ACC112 (cell line): ENCODE measurements around the gene SMIM32.
A peak's percentile ranks its signal among the peaks of the same experiment; 100 is the strongest.

ENCODE experiments used
- H2AFZ ChIP-seq: fragments of 200-600 bp; sonication (generic); one replicate; pipeline ENCODE4 v1.6.0; 2017; ENCODE audit warnings: antibody characterized with exemption, low read length; ENCODE audit not compliant: unreplicated experiment
- H3K27ac ChIP-seq: fragments of 200-600 bp; sonication (generic); 2 replicates; pipeline ENCODE4 v1.5.1; 2014; ENCODE audit warnings: low read depth, mild to moderate bottlenecking, antibody characterized with exemption, low read length, moderate library complexity
- H3K27me3 ChIP-seq: fragments of 200-600 bp; sonication (generic); 2 replicates; pipeline ENCODE4 v1.6.1; 2014; ENCODE audit warnings: mild to moderate bottlenecking, antibody characterized with exemption, low read length, moderate library complexity, mixed read lengths; ENCODE audit not compliant: insufficient read depth
- H3K36me3 ChIP-seq: fragments of 200-600 bp; sonication (generic); 2 replicates; pipeline ENCODE4 v1.6.1; 2016; ENCODE audit warnings: mild to moderate bottlenecking, antibody characterized with exemption, low read length, moderate library complexity, mixed read lengths; ENCODE audit not compliant: insufficient read depth
- H3K4me1 ChIP-seq: fragments of 200-600 bp; sonication (generic); one replicate; pipeline ENCODE4 v1.6.1; 2016; ENCODE audit warnings: low read length, mixed read lengths; ENCODE audit not compliant: insufficient read depth, unreplicated experiment, control insufficient read depth
- H3K4me3 ChIP-seq: fragments of 200-600 bp; sonication (generic); 2 replicates; pipeline ENCODE4 v1.5.1; 2014; ENCODE audit warnings: mild to moderate bottlenecking, low read depth, low read length
- H3K79me2 ChIP-seq: fragments of 200-600 bp; sonication (generic); one replicate; pipeline ENCODE4 v1.6.0; 2016; ENCODE audit warnings: low read length; ENCODE audit not compliant: control insufficient read depth, unreplicated experiment, insufficient read depth

Gene SMIM32

DNA sequence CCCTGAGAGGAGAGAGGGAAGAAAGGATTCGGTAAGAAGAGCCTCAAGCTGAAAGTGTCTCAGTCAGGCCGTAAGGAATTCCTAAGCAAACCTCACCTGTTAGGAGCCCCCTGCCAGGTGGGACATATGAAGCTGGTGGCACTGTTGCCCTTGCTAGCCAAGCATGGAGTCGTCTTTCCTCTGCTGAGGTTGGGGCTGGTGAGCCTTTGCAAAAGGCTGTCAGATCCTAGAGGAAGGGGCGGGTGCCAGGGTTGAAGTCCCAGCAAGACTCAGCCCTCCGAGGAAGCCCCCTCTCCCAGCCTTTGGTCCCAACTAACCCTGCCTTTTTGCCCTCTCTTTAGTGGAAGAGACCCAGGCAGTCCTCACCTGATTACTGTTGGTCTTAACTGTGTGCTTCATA, 5.5 kb upstream of the SMIM32 start:
- H3K4me3 ChIP-seq = no peak overlapping the region
- H3K36me3 ChIP-seq = no peaks in the 10 kb centered on the region
- H3K27ac ChIP-seq = no peak overlapping the region
- no peak overlapping the region for H2AFZ ChIP-seq
- peaks cover 30% of the 10 kb centered on the region for H3K27me3 ChIP-seq
- no peaks in the 10 kb centered on the region for H3K79me2 ChIP-seq
- no peaks in the 10 kb centered on the region for H3K4me1 ChIP-seq

DNA sequence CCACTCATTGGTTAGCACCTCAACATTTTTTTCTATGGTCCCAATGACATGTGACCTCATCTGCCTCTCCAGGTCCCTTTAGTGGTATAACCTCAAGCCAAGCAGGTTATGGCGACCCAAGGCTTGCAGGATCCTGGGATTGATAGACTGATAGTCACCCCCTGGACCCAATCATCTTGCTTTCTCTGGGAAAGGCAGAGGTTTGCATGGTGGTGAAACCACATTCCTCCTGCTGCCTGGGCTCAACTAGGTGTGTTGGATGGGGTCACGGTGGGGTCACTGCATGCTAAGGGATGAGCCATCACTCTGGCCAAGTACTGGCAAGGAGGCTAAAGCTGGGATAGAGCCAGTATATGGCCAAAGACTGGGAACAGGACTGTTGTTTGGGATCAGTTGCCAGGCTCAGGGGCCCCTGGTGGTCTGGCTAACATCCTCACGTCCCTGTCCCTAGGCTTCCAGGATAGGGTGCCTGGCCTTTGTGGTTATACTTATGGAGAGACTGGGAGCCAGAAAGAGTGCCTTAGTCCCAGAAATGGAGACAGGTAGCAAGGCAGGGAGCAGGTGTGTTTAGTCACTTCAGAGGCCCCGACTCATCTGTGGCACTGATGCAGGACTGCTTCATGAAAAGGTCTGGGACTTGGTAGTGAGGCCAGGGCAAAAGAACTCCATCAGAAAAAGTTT, 4.6 kb upstream of the SMIM32 start:
- H3K27me3 ChIP-seq = peaks cover 38% of the 10 kb centered on the region
- H3K36me3 ChIP-seq = no peaks in the 10 kb centered on the region
- no peak overlapping the region for H3K4me3 ChIP-seq
- H3K27ac ChIP-seq = no peak overlapping the region
- H3K4me1 ChIP-seq = no peaks in the 10 kb centered on the region
- no peak overlapping the region for H2AFZ ChIP-seq
- H3K79me2 ChIP-seq = no peaks in the 10 kb centered on the region

DNA sequence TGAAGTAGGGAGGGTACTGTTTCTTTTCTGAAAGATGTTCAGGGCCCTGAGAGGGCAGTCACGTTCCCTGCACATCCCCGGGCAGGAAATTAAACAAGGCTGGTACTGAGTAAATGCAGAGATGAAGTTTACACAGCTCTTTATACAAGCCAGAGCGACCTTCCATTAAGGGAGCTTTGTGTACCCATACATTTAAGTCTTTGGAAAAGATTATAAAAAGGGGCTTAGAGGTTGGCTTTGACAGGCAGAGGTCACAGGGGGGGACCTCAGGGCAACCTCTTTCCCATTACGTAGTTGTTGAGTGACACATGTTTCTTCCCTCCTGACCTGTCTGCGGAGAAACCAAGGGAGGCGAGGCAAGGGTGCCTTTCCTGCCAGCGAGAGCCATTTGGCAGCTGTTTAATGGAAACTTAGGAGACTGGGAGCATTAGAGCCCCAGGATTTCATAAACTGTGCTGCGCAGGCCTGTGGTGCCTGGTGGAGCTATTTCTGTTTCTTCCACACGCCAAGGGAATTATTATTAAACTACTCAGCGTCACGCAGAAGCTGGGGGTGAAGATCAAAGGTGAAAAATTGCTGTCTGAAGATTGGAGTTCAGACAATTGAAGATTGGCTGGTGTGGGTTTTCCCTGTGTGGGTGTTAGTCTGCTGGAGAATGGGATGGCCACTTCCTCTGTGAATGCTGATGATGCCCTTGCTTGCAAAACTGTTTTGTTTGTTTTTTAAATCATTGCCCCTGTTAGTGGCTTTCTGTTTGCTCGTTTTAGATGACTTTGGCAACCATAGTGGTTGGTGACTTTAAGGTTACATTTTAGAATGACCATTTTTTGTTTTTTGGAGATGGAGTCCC, 3.2 kb upstream of the SMIM32 start:
- H2AFZ ChIP-seq = no peak overlapping the region
- H3K36me3 ChIP-seq = no peaks in the 10 kb centered on the region
- peaks cover 44% of the 10 kb centered on the region for H3K27me3 ChIP-seq
- no peak overlapping the region for H3K27ac ChIP-seq
- no peak overlapping the region for H3K4me3 ChIP-seq
- no peaks in the 10 kb centered on the region for H3K79me2 ChIP-seq
- H3K4me1 ChIP-seq = no peaks in the 10 kb centered on the region

DNA sequence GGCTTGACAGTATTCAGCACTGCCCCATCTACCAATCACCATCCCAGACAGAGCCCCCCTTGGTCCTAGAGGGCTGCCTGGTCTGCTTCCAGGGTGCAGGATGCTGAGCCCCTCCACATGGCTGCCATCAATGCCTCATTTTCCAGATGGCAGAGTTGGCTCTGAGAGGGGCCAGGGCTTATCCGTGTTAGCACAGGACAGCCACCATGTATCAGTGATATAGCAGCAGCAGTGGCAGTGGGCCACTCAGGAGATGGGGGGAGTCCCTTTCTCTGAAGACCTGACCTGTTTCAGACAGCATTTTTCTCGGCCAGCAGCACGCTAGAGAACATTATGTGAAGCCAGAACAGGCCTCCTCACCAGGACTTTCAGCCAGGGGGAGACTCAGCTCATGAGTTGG, 1.6 kb upstream of the SMIM32 start:
- Histone ChIP-seq H3K4me3 (no peak overlapping the region), H3K36me3 (no peaks in the 10 kb centered on the region), H3K27ac (no peak overlapping the region), H3K4me1 (no peaks in the 10 kb centered on the region), H3K27me3 (peaks cover 41% of the 10 kb centered on the region), H2AFZ (no peak overlapping the region), H3K79me2 (no peaks in the 10 kb centered on the region)

DNA sequence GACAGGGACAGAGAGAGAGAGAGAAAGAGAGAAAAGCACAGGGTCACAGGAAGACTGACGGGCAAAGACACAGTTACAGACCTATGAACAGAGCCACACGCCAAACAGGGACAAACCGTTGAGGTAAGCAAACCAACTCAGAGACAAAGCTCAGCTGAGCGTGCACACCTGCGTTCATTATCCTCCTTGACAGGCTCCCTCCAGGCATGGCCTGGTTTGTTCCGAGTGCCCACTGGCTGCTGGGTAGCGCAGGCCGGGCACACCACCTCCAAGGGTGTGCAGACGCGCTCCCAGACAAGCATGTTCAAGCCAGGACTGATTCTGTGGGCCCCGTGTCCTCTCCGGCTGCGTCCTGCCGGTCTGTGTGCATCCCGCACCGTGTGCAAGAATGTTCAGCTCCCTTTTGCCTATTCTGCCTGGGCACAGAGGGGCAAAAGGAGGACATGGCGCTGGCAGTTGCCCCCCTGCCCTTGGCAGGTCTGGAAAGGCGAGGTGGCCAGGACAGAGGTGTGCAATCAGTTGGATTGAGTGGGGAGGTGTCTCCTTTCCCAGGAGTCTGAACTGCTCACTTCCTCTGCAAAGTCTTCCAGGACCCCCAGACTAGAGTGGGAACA, 467 bp upstream of the SMIM32 start:
- Histone ChIP-seq H3K27me3 (peaks cover 41% of the 10 kb centered on the region), H3K4me1 (no peaks in the 10 kb centered on the region), H3K36me3 (no peaks in the 10 kb centered on the region), H2AFZ (no peak overlapping the region), H3K79me2 (no peaks in the 10 kb centered on the region), H3K27ac (no peak overlapping the region), H3K4me3 (peak overlapping the region; percentile 62)

- Histone ChIP-seq H3K27ac (no peak overlapping the region), H3K4me3 (peak overlapping the region; percentile 62), H3K27me3 (peaks cover 41% of the 10 kb centered on the region)
Measured at GRCh38 chr5:136192015-136192525, 892 bp downstream of the SMIM32 start.

GRCh38 chr5:136191304-136192014, 1.5 kb downstream of the SMIM32 start:
- H3K79me2 ChIP-seq = no peaks in the 10 kb centered on the region
- H3K27ac ChIP-seq = no peak overlapping the region
- no peaks in the 10 kb centered on the region for H3K4me1 ChIP-seq
- H2AFZ ChIP-seq = no peak overlapping the region
- peak overlapping the region; percentile 62 for H3K4me3 ChIP-seq
- peaks cover 41% of the 10 kb centered on the region for H3K27me3 ChIP-seq
- peaks cover 11% of the 10 kb centered on the region; the same call in 1 of the 2 replicates for H3K36me3 ChIP-seq

More at GRCh38 chr5:136192015-136192525, 892 bp downstream of the SMIM32 start:
- Histone ChIP-seq H2AFZ (no peak overlapping the region), H3K79me2 (no peaks in the 10 kb centered on the region), H3K36me3 (peaks cover 7% of the 10 kb centered on the region; the same call in 1 of the 2 replicates), H3K4me1 (no peaks in the 10 kb centered on the region)

- Histone ChIP-seq H3K79me2 (no peaks in the 10 kb centered on the region), H2AFZ (no peak overlapping the region), H3K4me1 (no peaks in the 10 kb centered on the region), H3K27ac (no peak overlapping the region), H3K4me3 (no peak overlapping the region), H3K36me3 (peaks cover 11% of the 10 kb centered on the region; the same call in 1 of the 2 replicates), H3K27me3 (peaks cover 41% of the 10 kb centered on the region)
Measured at GRCh38 chr5:136190904-136191303, 2.1 kb downstream of the SMIM32 start.

DNA sequence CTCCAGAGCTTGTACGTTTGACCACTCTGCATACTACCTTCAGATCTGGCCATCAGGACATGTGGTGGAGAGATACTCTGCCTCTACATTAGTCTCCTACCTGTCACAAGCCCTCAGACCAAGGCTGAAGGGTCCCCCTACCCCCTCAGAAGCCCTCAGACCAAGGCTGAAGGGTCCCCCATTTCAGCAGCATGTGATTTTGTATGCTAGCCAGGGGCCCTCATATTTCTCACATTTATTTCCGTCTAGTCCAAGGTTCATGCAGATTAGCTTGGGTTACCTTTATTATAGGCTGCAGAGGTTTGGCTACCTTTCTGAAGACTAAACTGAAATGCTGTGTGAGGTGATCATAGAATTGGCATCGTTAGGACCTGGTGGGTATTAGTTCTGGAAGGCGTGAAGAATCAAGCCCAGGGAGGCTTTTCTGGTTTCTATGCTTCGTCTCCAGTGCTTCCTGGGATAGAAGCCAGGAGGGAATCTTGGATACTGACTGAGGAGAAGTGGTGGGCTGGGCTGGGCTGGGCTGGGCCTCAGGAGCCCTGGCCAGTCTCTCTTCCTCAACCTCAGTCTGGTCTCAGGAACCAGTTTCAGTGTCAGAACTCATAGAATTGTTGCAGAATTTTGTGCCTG, 2.8 kb downstream of the SMIM32 start:
- H2AFZ ChIP-seq = no peak overlapping the region
- H3K4me3 ChIP-seq = no peak overlapping the region
- no peak overlapping the region for H3K27ac ChIP-seq
- H3K36me3 ChIP-seq = peaks cover 11% of the 10 kb centered on the region; the same call in 1 of the 2 replicates
- no peaks in the 10 kb centered on the region for H3K79me2 ChIP-seq
- H3K4me1 ChIP-seq = no peaks in the 10 kb centered on the region
- H3K27me3 ChIP-seq = peaks cover 41% of the 10 kb centered on the region

GRCh38 chr5:136188859-136189258, 4.1 kb downstream of the SMIM32 start:
- no peaks in the 10 kb centered on the region for H3K79me2 ChIP-seq
- H2AFZ ChIP-seq = no peak overlapping the region
- peaks cover 11% of the 10 kb centered on the region; the same call in 1 of the 2 replicates for H3K36me3 ChIP-seq
- no peaks in the 10 kb centered on the region for H3K4me1 ChIP-seq
- no peak overlapping the region for H3K27ac ChIP-seq
- peaks cover 34% of the 10 kb centered on the region for H3K27me3 ChIP-seq
- no peak overlapping the region for H3K4me3 ChIP-seq
